HFF-Myc (cell line): ENCODE data around the gene BRSK2.
"Not testable (repeated sequence)": the region's sequence is repeated elsewhere in the genome, so short reads cannot be mapped to it uniquely, and the experiment has no call there.

Experiments
- DNase-seq: peaks from one replicate; pipeline ENCODE4 v3.0.0-alpha.2; 2011; ENCODE audit warnings: low read depth; ENCODE audit errors: extremely low read depth
- H3K4me3 ChIP-seq: replicated peaks from 2 replicates; pipeline ENCODE4 v1.5.1; 2011; ENCODE audit warnings: low read depth, mild to moderate bottlenecking, control low read depth, low read length
- CTCF ChIP-seq: IDR thresholded peaks from 2 replicates; pipeline ENCODE4 v1.5.1; 2012; ENCODE audit warnings: mild to moderate bottlenecking, low read depth, low read length, control low read depth; ENCODE audit errors: missing control alignments

The BRSK2 gene

GRCh38 chr11:1406571-1407485, 17.1 kb downstream of the BRSK2 start:
- no peak overlapping the region for H3K4me3 ChIP-seq
- no peak for TF ChIP-seq CTCF
- no peak for DNase-seq

GRCh38 chr11:1407668-1408067, 17.9 kb downstream of the BRSK2 start:
- DNase-seq = no peak
- no peak overlapping the region for H3K4me3 ChIP-seq
- no peak for TF ChIP-seq CTCF

GRCh38 chr11:1408346-1408745, 18.6 kb downstream of the BRSK2 start:
- no peak for DNase-seq
- TF ChIP-seq CTCF = no peak
- H3K4me3 ChIP-seq = no peak overlapping the region

- TF ChIP-seq CTCF = no peak
- H3K4me3 ChIP-seq = no peak overlapping the region
- no peak for DNase-seq
Observed at GRCh38 chr11:1409108-1409851, 19.5 kb downstream of the BRSK2 start.

GRCh38 chr11:1409852-1410125, 20.1 kb downstream of the BRSK2 start:
- H3K4me3 ChIP-seq, DNase-seq: not testable (repeated sequence)

GRCh38 chr11:1410366-1411291, 20.9 kb downstream of the BRSK2 start:
- H3K4me3 ChIP-seq = no peak overlapping the region
- no peak for TF ChIP-seq CTCF
- no peak for DNase-seq

- no peak overlapping the region for H3K4me3 ChIP-seq
- TF ChIP-seq CTCF = no peak
- DNase-seq = no peak
Observed at GRCh38 chr11:1411301-1411700, 21.6 kb downstream of the BRSK2 start.

- not testable (repeated sequence) for H3K4me3 ChIP-seq, DNase-seq
Observed at GRCh38 chr11:1411739-1412138, 22.0 kb downstream of the BRSK2 start.
